ENCODE data around the gene RAB29.

RAB29 gene

GRCh38 chr1:205794011-205794730, 18.9 kb upstream of the RAB29 start:
- no peak for DNase-seq

GRCh38 chr1:205792961-205793673, 17.8 kb upstream of the RAB29 start:
- DNase-seq = no peak

DNA sequence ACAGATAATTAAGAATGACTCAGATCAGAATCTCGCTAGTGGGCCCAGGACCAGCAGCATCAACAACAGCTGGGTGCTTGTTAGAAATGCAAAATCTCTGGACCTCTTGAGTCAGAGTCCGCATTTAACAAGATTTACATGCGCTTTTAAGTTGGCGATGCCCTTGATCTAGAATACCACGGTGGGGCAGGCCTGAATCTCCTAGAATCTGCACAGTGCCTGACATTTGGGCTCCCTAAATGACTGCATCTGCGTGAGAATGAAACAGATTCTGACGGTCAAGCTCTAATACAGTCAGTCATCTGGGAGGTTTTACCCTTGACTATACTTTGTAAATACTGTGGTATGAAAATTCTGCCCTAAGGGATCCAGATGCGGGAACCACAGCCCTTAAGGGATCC, 17.2 kb upstream of the RAB29 start:
- DNase-seq = no peak

DNA sequence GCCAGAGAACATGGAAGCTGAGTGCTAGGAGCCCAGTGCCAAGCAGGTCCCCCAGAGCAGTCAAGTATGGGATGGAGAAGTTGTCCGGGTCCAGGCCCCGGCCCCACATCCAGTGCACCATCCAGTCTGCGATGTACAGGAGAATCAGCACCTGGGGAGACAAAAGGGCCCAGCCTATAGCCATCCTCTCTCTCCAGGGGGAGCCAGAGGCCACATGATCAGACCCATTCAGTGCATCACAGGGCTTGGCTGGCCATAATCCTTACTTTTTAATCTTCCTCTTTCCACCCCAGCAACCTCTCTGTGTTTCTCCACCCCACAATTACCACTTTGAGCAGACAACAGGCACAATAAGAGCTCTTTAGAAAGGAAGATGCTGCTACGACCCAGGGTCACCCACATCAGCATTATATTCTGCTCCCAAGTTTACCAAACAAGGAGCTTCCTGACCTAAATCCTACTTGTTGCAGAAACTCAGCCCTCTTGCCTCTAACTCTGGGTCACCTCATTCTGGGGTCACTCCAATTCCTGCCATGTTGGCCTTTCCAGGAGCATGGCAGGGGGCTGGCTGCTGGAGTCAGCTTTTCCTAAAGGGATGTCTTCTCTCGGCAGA, 16.4 kb upstream of the RAB29 start:
- peak; percentile 46 for DNase-seq

- DNase-seq = no peak
Measured at GRCh38 chr1:205787287-205787916, 12.1 kb upstream of the RAB29 start.

- no peak for DNase-seq
Measured at GRCh38 chr1:205786601-205787000, 11.3 kb upstream of the RAB29 start.

DNA sequence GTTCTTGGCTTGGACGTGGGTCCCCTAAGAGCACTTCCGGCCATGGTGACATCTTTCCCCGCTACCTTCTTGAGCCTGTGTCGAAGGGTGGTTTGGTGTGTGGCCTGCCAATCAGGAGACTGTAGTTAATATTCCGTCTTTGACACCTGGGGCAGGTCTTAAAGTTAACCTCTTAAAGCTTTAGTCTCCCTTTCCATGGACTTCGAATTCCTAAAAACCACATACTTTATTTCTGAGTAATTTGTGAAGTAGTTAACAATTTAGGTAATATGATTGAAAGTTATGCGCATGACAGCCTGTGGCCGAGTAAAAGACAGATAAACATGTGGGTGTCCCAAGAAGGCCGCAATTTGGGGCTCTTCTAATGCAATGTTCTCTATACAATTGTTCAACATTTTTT, 10.2 kb upstream of the RAB29 start:
- no peak for DNase-seq

DNA sequence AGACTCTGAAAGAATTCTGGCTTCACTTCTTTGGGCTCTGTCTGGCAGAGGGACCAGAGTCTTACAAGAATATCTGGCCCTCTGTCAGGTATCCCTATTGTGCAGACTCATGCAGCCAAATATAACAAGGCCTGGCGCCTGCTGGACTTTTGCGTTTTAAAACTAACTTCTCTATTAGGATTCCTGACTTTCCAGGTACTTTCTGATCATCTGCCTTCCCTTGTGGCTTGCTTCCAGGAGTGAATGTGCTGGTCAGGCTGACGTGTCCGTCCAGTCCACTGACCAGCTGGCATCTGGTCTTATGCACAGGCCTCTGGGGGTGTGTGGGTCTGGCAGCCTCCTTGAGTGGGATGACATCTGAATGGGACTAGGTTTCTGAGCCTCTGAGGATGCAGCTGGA, 8.6 kb upstream of the RAB29 start:
- DNase-seq = no peak

DNA sequence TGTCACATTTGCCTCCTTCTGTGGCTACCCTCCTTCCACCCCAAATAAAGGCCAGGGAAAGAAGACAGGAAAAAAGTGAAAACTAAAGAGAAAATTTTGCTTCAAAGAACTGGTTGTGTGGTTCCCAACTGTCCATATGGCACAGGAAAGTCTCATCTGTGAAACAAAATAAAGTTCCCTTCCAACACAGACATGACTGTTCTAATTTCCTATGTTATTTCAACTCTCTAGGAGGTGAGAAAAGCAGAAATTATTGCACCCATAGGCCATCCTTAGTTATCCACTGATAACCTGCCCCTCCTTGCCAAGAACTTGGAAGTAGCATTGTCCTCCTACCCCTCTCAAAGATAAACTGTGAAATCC, 8.1 kb upstream of the RAB29 start:
- DNase-seq = no peak

GRCh38 chr1:205782627-205783432, 7.5 kb upstream of the RAB29 start:
- DNase-seq = no peak

GRCh38 chr1:205780335-205780734, 5.1 kb upstream of the RAB29 start:
- DNase-seq = no peak

DNA sequence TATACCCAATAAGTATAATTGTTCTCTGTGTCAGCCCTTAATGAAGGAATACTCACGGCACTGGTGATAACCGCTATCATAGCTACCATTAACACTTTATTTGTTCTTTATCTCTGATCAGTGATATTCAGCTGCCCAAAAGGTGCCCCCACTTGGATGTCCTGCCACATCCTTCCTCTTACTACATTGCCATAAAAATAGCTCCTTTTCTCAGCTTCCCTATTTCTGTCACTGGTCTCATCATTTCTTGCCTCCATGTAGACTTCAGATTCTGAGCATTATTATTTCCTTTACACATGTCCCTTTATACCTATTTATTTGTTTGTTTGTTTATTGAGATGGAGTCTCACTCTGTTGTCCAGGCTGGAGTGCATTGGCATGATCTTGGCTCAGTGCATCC, 2.7 kb upstream of the RAB29 start:
- no peak for DNase-seq

- DNase-seq = no peak
Measured at GRCh38 chr1:205775717-205776056, 405 bp upstream of the RAB29 start.

GRCh38 chr1:205774198-205775014, 876 bp downstream of the RAB29 start:
- peak; percentile 33 for DNase-seq

DNA sequence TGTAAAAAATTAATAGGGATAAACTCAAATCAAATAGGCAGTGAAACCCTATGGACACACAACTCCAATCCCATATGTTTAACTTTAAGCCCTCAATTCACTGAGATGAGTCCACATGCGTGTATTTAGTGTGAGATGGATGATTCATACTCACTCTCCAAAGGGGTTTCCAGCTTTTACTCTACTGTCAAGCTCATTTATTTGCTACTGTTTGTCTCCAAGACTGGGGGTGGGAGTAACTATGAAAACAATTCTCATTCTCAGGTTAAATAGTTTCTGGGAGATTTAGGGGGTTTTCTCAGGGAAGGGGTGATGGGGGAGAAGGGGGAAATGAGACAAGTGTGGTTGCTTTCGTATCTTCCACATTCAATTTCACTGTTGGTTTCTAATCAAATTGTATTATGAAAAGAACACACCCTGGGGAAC, 2.7 kb downstream of the RAB29 start:
- no peak for DNase-seq

DNA sequence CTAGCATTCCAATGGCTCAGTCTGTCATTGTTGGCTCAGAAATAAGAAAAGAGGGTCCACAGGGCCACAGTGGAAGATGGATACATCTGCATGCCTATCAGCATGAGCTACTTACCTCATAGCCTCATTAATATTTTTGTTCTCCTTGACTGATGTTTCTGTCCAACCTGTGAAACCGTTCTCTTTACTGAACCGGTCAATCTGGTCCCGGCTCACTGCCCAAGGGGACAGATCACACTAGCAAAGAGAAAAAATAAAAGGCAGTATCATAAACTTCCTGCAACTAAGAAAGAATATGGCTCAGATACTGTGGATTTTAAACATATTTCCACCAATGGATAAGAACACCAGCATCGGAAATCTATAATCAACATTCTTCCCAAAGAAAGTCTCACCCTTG, 4.7 kb downstream of the RAB29 start:
- DNase-seq = no peak

- DNase-seq = no peak
Measured at GRCh38 chr1:205769641-205770365, 5.5 kb downstream of the RAB29 start.

- no peak for DNase-seq
Measured at GRCh38 chr1:205767248-205767647, 8.0 kb downstream of the RAB29 start.

GRCh38 chr1:205766570-205766969, 8.7 kb downstream of the RAB29 start:
- no peak for DNase-seq

- DNase-seq = no peak
Measured at GRCh38 chr1:205766038-205766437, 9.2 kb downstream of the RAB29 start.

GRCh38 chr1:205764578-205764977, 10.7 kb downstream of the RAB29 start:
- DNase-seq = no peak

Measured in stimulated activated CD4-positive, alpha-beta T cell treated with anti-CD3 and anti-CD28 coated beads, Interleukin-1b, Interleukin-23, amount 100 ng/mL, for 48 hours (primary cell).